Body of pancreas (tissue), 4 donors: ENCODE results near the gene BEST4. TPM values are rescaled to one million over a fixed set of nuclear protein-coding genes. Genes with fewer than 3 reads are reported as not detected.

Source experiments
- ATAC-seq: fragments of 150-250 bp; one replicate; pipeline ENCODE4 v1.9.1; 2016
- DNase-seq, 4 donors: peaks; one replicate each; pipeline ENCODE4 v3.0.0-alpha.2; 2019
- H3K27ac ChIP-seq, 4 donors: fragments of 200-600 bp; sonication (generic); 1 replicate in 3 of 4; 2 replicates in 1 of 4; pipeline versions ENCODE4 v1.5.1 to v1.6.1; 2016 to 2019; ENCODE audit warnings: mild to moderate bottlenecking in 1 of 4, mixed read lengths in 1 of 4, moderate library complexity in 1 of 4
- H3K27me3 ChIP-seq, 2 donors: fragments of 200-600 bp; sonication (generic); one replicate each; pipeline ENCODE4 v1.6.0; 2016; ENCODE audit warnings: mild to moderate bottlenecking in 1 of 2
- H3K36me3 ChIP-seq, 2 donors: fragments of 200-600 bp; sonication (generic); replicated peaks in 1 of 2; 2 replicates each; pipeline ENCODE4 v1.5.1; 2016; ENCODE audit warnings: low read depth in 2 of 2; ENCODE audit not compliant: insufficient read depth in 1 of 2
- H3K4me1 ChIP-seq: fragments of 200-600 bp; sonication (generic); one replicate; pipeline ENCODE4 v1.6.0; 2016
- H3K4me3 ChIP-seq, 2 donors: fragments of 200-600 bp; sonication (generic); 1 replicate in 1 of 2; 2 replicates in 1 of 2; pipeline ENCODE4 v1.5.1; 2016 to 2019
- H3K9me3 ChIP-seq, 3 donors: fragments of 200-600 bp; sonication (generic); 1 replicate in 2 of 3; 2 replicates in 1 of 3; pipeline ENCODE4 v1.5.1; 2016
- CTCF ChIP-seq, 7 experiments: fragments of 450-650 bp in 4 of 7; fragments of 200-600 bp in 3 of 7; sonication (generic) in 3 of 7; IDR thresholded peaks; one replicate each; pipeline ENCODE4 v1.5.1; 2016 to 2019; ENCODE audit warnings: antibody characterized with exemption in 7 of 7
- POLR2A ChIP-seq, 3 donors: fragments of 450-650 bp; IDR thresholded peaks; one replicate each; pipeline ENCODE4 v1.6.1; 2016; ENCODE audit warnings: antibody characterized with exemption in 3 of 3, mild to moderate bottlenecking in 2 of 3
- WGBS, 2 donors: methylation state at CpG; one replicate each; pipeline ENCODE4 v1.1.5; 2017; 5-methylcytosine and 5-hydroxymethylcytosine counted together
- intact Hi-C: fragments of 100-400 bp; cut with DNase I; formaldehyde crosslinking; loops from one replicate; pipeline ENCODE4 v1.15.1; 2023
- total RNA-seq, 2 donors: library from RNA; depleted of rRNA; stranded (reverse); fragments of >200 nt; gene quantifications; one replicate each; pipeline ENCODE4 v1.1.0, GENCODE V29; 2016

Gene BEST4
- total RNA-seq, 2 donors from 2014 or later: 0.26 TPM; not detected in 1

GRCh38 chr1:44760876-44761275 is 27.1 kb downstream of the BEST4 start:
- ATAC-seq (no peak), DNase-seq (no peak)
- TF ChIP-seq POLR2A (IDR thresholded peaks at IDR 0.05) (no peak), CTCF (IDR thresholded peaks at IDR 0.05) (no peak)
- no peak overlapping the region for H3K27ac ChIP-seq
- H3K4me3 ChIP-seq: no peak overlapping the region
- H3K27me3 ChIP-seq: no peaks in the 10 kb centered on the region
- intact Hi-C loops: no loop called here
- no peaks in the 10 kb centered on the region for H3K4me1 ChIP-seq
- no peaks in the 10 kb centered on the region for H3K9me3 ChIP-seq
- no peaks in the 10 kb centered on the region for H3K36me3 ChIP-seq
- 77 to 86% methylated on average over 3 of the region's 3 CpGs for WGBS, 2 donors

DNA sequence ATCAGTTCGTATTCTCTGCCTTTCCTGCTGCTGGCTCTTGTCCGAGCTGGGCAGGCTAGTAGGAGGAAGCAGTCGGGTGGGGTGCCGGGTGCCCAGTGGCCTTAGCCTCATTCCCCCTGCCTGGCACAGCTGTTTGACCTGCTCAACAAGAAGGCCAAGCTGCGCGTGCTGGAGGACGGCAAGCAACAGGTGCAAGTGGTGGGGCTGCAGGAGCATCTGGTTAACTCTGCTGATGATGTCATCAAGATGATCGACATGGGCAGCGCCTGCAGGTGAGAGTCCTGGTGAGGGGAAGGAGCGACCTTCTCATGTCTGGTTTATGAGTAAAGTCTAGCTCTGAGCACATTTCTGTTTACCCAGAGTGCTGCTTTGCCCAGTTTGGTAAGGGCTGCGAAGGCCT is 28.9 kb downstream of the BEST4 start:
- no peaks in the 10 kb centered on the region for H3K27me3 ChIP-seq
- DNase-seq (no peak), ATAC-seq (no peak)
- no peaks in the 10 kb centered on the region for H3K4me1 ChIP-seq
- 87 to 93% methylated on average over 10 to 11 of the region's 11 CpGs for WGBS, 2 donors
- no peaks in the 10 kb centered on the region for H3K36me3 ChIP-seq
- H3K4me3 ChIP-seq: no peak overlapping the region
- H3K9me3 ChIP-seq: no peaks in the 10 kb centered on the region
- no peak overlapping the region for H3K27ac ChIP-seq
- intact Hi-C loops: no loop called here
- TF ChIP-seq POLR2A (IDR thresholded peaks at IDR 0.05): no peak
- TF ChIP-seq CTCF (IDR thresholded peaks at IDR 0.05): no peak

DNA sequence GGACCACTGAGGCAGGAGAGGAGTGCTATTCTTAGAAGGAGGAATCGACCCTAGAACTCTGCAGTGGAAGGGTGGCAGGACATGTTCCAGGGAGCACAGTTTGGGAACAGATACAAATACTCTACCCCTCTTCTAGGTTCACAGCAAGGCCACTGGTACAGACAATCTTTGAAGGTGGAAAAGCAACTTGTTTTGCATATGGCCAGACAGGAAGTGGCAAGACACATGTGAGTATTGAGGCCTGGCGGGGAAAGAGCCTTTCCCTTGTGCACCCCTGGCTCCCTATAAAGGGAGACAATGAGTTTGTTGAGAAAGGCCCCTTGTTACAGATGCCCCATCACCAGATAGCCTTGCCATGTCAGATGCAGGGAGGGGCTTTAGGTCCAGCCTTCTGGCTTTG is 30.6 kb downstream of the BEST4 start:
- intact Hi-C loops: no loop called here
- Histone ChIP-seq H3K9me3 (no peaks in the 10 kb centered on the region), H3K4me1 (no peaks in the 10 kb centered on the region), H3K4me3 (no peak overlapping the region), H3K27ac (no peak overlapping the region), H3K27me3 (no peaks in the 10 kb centered on the region), H3K36me3 (no peaks in the 10 kb centered on the region)
- 86 to 88% methylated on average over 2 of the region's 2 CpGs for WGBS, 2 donors
- TF ChIP-seq POLR2A (IDR thresholded peaks at IDR 0.05): no peak
- no peak for TF ChIP-seq CTCF (IDR thresholded peaks at IDR 0.05)
- DNase-seq: no peak
- ATAC-seq: no peak

GRCh38 chr1:44747878-44748277 is 40.1 kb downstream of the BEST4 start:
- Histone ChIP-seq H3K9me3 (no peaks in the 10 kb centered on the region), H3K4me3 (no peak overlapping the region), H3K27ac (no peak overlapping the region), H3K36me3 (no peaks in the 10 kb centered on the region), H3K27me3 (no peaks in the 10 kb centered on the region), H3K4me1 (no peaks in the 10 kb centered on the region)
- DNase-seq: no peak
- intact Hi-C loops: no loop called here
- TF ChIP-seq POLR2A (IDR thresholded peaks at IDR 0.05) (no peak), CTCF (IDR thresholded peaks at IDR 0.05) (no peak)
- WGBS, 2 donors: 81 to 85% methylated on average over 3 of the region's 3 CpGs
- no peak for ATAC-seq

DNA sequence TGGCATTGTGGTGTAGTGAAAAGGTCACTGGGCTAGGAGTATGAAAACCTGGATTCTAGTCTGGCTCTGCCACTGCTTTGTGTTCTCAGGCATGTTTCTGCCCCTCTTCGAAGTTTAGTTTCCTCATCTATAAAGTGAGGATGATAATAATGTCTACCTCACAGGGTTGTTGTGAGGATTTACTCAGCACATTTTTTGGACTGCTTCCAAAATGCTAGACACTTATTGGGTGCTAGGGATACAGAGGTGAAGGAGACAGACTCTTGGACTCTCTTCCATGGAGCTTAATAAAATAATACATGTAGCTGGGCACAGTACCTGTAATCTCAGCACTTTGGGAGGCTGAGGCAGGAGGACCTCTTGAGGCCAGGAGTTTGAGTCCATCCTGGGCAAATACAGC is 44.8 kb downstream of the BEST4 start:
- intact Hi-C loops: no loop called here
- Histone ChIP-seq H3K27ac (no peak overlapping the region), H3K4me3 (no peak overlapping the region), H3K27me3 (no peaks in the 10 kb centered on the region), H3K4me1 (peaks cover 7% of the 10 kb centered on the region), H3K36me3 (no peaks in the 10 kb centered on the region), H3K9me3 (no peaks in the 10 kb centered on the region)
- TF ChIP-seq CTCF (IDR thresholded peaks at IDR 0.05) (no peak), POLR2A (IDR thresholded peaks at IDR 0.05) (no peak)
- WGBS, 2 donors: 88 to 100% methylated on average over 1 of the region's 1 CpG
- ATAC-seq: no peak
- no peak for DNase-seq
